HG03103 (cell line): ENCODE data around the gene LHX2.
A peak's percentile ranks its signal among the peaks of the same experiment; 100 is the strongest.

Experiments
- ATAC-seq: cut with Tn5 transposase; IDR thresholded peaks from one replicate; pipeline ENCODE4 v1.9.1; 2021; ENCODE audit warnings: low read depth; ENCODE audit not compliant: unreplicated experiment

The LHX2 gene

GRCh38 chr9:124050955-124051354, 39.4 kb downstream of the LHX2 start:
- ATAC-seq, result no peak

GRCh38 chr9:124052401-124052800, 40.8 kb downstream of the LHX2 start:
- ATAC-seq, result no peak

- peak; percentile 93 for ATAC-seq
Measured at GRCh38 chr9:124054582-124055227, 43.1 kb downstream of the LHX2 start.

GRCh38 chr9:124060844-124061605, 49.5 kb downstream of the LHX2 start:
- no peak for ATAC-seq

GRCh38 chr9:124062172-124062571, 50.6 kb downstream of the LHX2 start:
- no peak for ATAC-seq

- ATAC-seq, result no peak
Measured at GRCh38 chr9:124066783-124067577, 55.4 kb downstream of the LHX2 start.

GRCh38 chr9:124068251-124068650, 56.7 kb downstream of the LHX2 start:
- no peak for ATAC-seq

- no peak for ATAC-seq
Measured at GRCh38 chr9:124074746-124075145, 63.2 kb downstream of the LHX2 start.

GRCh38 chr9:124075761-124076160, 64.2 kb downstream of the LHX2 start:
- no peak for ATAC-seq

GRCh38 chr9:124077915-124078572, 66.5 kb downstream of the LHX2 start:
- no peak for ATAC-seq

- no peak for ATAC-seq
Measured at GRCh38 chr9:124078641-124079040, 67.1 kb downstream of the LHX2 start.

GRCh38 chr9:124079176-124079925, 67.8 kb downstream of the LHX2 start:
- no peak for ATAC-seq

GRCh38 chr9:124082622-124083021, 71.1 kb downstream of the LHX2 start:
- ATAC-seq, result no peak
